Measurements from ENCODE around the gene SPO11.
"Not testable (repeated sequence)": the region's sequence is repeated elsewhere in the genome, so short reads cannot be mapped to it uniquely, and the experiment has no call there.

GRCh38 chr20:57348922-57349574 is 19.4 kb downstream of the SPO11 start:
- TF ChIP-seq CTCF (IDR thresholded peaks at IDR 0.05; ENCODE audit: insufficient read depth, low read length); REST (IDR thresholded peaks at IDR 0.05; ENCODE audit: insufficient replicate concordance, low read depth); GABPA (IDR thresholded peaks at IDR 0.05; ENCODE audit: low read depth); POLR2AphosphoS5 (IDR thresholded peaks at IDR 0.05; ENCODE audit: low read depth); SPI1 (IDR thresholded peaks at IDR 0.05; ENCODE audit: borderline replicate concordance, low read depth): not testable (repeated sequence)

Measured in HL-60 (cell line).